HG03439 (cell line): ENCODE results near the gene FADS1.

ENCODE experiments used
- ATAC-seq: cut with Tn5 transposase; IDR thresholded peaks from one replicate; pipeline ENCODE4 v1.9.1; 2021; ENCODE audit warnings: mild to moderate bottlenecking, moderate library complexity; ENCODE audit not compliant: unreplicated experiment

FADS1 gene

DNA sequence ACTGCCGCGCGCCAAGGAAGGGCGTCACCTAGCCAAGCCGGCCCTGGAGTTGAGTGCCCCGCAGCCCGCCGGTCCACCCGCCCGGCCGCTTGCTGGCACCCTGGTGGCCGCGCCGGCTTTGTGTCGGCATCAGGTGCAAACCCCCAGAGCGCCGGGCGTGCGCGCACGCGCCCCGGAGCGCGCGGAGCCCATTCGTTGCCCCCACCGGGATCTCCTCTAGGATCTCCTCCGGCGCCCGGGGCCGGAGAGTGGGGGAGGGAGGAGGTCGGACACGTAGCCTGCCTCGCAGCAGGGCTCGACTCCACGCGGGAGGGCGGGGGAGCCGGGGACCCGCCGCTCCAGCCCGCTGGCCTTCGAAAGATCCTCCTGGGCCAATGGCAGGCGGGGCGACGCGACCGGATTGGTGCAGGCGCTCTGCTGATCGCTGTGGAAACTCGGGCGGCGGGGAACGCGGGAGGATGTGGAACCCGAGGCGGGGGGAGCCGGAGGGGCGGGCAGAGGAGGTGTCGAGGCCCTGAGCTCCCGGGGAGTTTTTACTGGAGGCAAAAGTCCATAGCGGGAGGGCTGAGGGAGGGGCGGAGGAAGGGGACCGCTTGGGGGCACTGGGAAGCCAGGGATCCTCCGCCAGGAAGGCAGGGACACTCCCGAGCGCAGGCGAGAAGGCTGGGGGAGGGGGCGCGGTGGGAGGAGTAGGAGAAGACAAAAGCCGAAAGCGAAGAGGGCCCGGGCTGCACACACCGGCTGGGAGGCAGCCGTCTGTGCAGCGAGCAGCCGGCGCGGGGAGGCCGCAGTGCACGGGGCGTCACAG is 11.0 kb upstream of the FADS1 start, which contains the start of gene FADS2:
Gene FADS2 (plus strand): TSS at position 730 of the 808 bp plus-strand sequence. CDS start 91 bp downstream, outside the sequence.
- ATAC-seq = peak; percentile 70

DNA sequence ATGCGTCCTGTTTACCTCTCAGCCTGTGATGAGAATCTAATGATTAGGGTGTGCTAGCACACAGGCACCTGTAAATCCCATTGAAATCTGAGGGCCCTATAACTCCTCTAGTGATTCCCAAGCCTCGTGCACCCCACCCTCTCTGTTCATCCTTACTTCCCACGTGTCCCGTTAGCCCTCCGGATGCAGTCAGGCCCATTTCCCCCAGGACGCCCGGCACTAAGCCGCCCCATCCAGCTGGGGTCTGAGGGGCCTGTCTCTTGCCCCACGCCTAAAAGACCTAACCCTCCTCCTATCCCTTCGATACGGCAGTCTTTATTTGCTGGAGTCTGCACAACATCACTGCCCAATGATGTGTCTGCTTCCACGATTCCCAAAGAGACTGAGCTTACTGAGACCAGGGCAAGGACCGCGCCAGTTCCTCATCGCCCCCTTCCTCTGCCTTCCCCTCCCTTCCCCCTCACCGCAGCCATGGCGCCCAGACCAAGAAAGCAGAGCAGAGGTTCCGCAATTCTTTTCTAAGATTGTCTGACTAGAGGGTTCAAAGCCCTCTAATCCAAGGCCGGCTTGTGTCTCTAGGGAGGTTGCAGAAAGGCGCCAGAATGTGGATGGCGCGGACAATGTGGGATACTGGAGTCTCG is 10.2 kb upstream of the FADS1 start:
- no peak for ATAC-seq

DNA sequence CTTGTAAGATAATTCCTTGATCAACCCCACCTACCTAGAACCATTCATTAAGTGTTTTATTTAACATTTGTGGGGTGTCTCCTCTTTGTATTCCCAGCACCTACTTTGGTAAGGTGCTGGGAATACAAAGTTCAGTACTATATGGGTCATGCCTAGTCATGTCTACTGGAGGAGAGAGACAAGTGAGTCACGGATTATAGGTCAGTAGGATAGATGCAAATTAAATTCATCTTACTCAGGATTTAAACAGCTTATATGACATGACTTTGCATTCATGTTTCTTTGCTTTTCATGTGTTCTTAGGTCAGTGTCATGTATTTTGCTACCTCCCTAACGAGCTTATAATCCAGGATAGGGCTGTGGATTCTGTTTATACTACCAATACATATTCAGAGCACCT is 3.4 kb upstream of the FADS1 start:
- ATAC-seq = no peak

DNA sequence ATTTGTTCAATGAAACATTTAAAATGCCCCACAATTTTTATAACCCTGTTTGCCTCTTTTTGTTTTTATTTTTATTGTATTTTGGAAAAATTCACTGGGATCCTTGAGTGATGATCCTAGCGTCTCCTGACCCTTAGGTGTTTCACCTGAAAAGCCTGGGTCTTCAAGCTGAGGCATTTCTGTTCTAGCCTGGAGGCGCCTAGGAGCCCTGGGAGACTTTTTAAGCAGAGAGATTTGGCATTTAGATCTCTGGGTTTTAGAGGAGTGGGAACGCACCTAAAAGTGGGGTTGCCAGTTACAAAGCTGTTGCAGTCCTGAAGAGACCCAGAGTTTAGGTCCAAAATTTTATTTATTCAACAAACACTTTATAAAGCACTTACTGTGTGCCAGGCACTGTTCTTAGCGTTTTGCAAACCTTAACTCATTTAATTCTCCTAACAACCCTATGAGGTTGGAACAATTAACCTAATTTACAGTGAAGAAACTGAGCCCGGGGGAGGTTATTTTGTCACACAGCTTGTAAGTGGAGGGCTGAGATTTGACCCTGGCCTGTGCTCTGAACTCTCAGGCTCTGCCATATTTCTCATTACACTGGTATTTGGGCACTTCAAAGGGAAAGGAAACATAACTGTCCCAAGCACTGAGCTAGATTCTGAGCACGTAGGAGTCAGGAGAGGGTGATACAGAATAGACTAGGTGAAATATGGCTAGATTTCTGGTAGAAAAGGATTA is 834 bp upstream of the FADS1 start:
- no peak for ATAC-seq

GRCh38 chr11:61815790-61816735 is 740 bp downstream of the FADS1 start:
- ATAC-seq = peak; percentile 35

DNA sequence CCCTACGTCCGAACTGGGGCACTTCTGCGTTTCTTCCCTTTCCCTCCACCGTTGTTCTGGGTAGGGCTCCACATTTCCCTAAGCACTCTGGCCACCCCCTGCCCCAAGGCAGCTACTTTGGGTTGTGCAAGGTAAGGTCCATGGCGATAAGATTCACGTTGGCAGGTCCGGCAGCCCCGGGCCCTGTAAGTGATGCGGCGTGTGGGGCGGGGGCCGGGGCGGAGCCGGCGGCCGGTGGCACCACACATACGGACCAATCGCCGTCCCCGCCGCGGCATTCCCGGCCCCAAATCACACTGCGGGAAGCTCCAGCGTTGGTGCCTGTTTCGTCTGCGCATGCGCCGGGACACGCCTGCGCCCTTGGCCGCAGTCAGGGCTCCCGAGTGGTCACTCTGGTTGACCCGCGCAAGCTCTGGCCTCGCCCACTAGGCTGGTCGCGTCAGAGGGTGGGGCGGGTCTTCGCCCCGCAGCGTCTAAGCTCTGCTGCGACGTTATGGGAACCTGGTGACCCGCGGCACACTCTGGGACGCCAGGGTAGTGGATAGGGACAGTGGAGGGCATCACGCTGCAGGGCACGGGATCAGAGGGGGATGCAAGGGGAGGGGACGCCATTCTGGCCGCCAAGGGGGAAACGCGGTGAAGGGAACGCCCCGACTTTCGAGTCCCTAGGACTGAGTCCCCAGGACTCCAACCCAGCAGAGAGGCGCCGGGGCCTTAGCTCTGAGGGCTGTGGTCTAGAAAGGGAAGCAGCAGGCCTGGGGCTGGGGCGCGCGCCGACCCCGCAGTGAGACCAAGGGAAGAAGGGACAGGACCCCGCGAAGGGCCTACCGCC is 1.6 kb downstream of the FADS1 start:
- peak; percentile 65 for ATAC-seq

- no peak for ATAC-seq
These were observed 2.4 kb downstream of the FADS1 start for GRCh38 chr11:61814247-61814957.

GRCh38 chr11:61812736-61813411 is 3.9 kb downstream of the FADS1 start:
- no peak for ATAC-seq

- no peak for ATAC-seq
These were observed 5.0 kb downstream of the FADS1 start for GRCh38 chr11:61811831-61812230.

- no peak for ATAC-seq
These were observed 6.1 kb downstream of the FADS1 start for GRCh38 chr11:61810671-61811175.

DNA sequence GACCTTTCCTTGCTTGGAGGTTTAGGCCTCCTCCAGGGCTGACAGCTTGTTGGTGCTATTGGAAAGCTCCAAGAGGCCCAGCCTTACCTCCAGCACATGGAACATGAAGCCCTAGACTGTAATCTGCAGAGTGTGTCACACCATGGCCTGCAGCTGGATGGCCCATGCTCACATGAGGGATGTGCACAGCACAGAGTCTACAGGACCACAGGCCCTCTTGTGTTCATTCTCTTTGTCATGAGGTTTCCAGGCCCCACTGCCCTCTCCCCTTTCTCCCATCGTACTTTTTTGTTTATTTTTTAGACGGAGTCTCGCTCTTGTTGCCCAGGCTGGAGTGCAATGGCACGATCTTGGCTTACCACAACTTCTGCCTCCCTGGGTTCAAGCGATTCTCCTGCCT is 10.0 kb downstream of the FADS1 start:
- no peak for ATAC-seq

- ATAC-seq = no peak
These were observed 11.7 kb downstream of the FADS1 start for GRCh38 chr11:61805146-61805545.

DNA sequence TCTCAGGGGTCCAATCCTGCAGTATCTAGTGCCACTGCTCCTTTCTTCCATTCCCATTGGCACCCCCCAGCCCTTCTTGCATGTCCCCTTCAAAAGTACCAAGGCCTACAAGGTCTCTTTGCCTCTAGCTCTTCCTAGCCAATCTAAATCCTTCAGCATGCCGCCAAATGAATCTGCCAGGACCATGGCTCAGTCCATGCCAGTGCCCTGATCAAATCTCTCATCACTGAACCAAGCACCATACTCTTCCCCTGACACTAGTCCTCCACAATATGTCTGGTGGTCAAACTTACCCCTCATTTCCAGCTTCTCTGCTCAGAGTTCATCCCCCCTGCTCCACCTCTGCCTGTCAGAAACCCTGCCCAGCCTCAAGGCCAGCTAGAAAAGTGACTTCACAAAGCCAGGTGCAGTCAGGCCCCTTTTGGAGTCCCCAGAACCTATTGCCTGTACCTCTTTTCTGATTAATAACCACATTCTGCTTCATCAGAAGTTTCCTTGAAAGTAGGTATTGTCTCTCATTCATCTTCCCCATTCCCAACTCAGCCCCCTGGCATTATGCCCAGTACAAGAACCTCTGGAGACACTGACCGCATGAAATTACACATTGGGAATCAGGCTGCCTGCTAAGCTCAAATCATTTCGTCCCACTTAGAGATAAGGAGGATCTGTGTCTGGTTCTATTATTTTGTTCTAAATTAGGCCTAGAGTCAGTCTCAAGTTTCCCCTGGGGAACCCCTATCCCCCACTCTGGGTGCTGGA is 12.7 kb downstream of the FADS1 start:
- no peak for ATAC-seq

DNA sequence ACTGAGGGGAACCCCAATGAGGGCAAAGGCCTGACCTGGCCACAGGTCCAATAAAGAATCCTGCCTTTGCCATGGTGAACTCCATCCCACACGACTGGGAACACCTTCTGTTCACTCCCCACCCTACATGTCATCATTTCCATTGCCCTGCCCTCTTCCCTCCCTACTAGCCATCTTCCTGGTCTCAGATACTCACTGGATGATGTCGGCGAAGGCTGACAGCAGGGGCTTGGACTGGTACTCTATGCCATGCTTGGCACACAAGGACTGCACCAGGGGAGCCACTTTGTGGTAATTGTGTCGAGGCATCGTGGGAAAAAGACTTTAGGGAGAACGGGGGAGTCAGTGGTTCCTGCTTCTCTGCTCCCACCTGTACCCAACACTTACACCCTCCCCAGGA is 14.2 kb downstream of the FADS1 start:
- ATAC-seq = no peak

- ATAC-seq = no peak
These were observed 16.2 kb downstream of the FADS1 start for GRCh38 chr11:61800331-61801281.

DNA sequence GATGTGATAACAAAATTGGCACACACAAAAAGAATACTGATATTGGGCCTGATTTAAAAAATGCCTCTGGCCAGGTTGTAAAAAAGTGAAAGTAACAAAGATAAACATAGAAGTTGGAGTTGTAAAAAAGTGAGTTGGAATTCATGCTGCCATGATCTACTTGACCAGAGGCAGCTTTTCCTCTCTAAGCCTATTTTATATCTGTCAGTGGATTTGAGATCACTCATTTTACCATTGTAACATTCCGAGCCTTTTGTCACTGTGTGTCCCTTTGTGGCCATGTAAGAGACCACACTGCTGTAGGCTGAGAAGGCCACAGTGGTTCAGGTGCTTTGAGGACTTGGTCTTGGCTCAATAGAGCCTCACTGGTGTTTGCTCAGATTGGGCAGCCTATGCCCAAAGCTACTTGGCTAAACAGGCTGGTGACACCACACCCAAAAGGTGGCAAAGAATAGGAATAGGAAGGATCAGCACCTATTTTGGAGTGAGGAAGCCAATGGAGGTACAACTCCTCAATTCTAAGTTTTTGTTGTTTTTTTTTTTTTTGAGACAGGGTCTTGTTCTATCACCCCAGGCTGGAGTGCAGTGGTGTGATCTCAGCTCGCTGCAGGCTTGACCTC is 17.0 kb downstream of the FADS1 start:
- ATAC-seq = no peak
